ENCODE measurements around the gene TLX1. TPM values are rescaled to one million over a fixed set of nuclear protein-coding genes. Genes with fewer than 3 reads are reported as not detected.

Gene TLX1
- total RNA-seq, 4 donors from 2014 or later, result not detected

GRCh38 chr10:101140950-101141615 lies 10.0 kb downstream of the TLX1 start:
- TF ChIP-seq, protein P1, sequence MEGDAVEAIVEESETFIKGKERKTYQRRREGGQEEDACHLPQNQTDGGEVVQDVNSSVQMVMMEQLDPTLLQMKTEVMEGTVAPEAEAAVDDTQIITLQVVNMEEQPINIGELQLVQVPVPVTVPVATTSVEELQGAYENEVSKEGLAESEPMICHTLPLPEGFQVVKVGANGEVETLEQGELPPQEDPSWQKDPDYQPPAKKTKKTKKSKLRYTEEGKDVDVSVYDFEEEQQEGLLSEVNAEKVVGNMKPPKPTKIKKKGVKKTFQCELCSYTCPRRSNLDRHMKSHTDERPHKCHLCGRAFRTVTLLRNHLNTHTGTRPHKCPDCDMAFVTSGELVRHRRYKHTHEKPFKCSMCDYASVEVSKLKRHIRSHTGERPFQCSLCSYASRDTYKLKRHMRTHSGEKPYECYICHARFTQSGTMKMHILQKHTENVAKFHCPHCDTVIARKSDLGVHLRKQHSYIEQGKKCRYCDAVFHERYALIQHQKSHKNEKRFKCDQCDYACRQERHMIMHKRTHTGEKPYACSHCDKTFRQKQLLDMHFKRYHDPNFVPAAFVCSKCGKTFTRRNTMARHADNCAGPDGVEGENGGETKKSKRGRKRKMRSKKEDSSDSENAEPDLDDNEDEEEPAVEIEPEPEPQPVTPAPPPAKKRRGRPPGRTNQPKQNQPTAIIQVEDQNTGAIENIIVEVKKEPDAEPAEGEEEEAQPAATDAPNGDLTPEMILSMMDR (IDR thresholded peaks at IDR 0.05; ENCODE audit: low read depth), result no peak

DNA sequence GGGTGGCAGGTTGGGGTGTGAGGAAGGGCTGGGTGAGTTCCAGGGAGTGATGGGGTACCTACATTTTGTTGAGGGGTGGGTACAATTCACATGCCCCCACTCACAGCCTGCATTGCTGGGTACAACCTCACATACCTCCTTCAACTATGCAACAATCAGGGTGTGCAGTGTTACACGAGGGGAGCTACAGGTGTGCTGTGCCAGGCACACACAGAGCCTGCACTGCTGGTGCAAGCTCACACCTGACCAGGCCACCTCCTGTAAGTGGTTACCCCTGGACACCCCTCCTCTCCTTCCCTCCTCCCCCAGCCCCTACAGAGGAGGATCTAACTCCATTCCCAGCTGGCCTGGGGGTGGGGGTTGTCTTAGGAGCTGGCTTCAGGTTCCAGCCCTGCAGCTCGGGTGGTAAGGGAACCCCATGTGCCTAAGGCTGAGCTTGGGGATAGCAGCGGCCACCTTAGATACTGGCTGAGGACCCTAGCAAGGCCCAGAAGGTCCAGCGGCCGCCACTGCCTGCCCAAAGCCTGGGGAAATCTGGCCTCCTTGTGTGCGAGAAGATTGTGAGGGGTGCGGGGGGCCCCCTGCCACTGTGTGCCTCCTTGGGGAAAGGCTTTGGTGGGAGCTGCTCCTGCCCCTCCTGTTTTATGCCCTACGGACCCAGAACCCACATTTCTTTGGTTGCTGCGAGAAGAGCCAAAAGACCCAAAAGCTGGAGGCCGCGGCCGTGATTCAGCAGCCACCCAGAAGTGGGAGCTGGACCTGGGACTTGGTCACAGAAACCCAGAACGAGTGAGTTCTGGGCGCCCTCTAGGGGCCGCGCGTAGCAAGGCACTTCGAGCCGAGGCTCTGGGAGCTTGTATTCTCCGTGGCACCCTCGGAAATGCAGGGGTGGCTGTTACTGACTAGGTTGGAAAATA lies 10.8 kb downstream of the TLX1 start:
- TF ChIP-seq, protein P1 (IDR thresholded peaks at IDR 0.05; ENCODE audit: low read depth), result no peak

DNA sequence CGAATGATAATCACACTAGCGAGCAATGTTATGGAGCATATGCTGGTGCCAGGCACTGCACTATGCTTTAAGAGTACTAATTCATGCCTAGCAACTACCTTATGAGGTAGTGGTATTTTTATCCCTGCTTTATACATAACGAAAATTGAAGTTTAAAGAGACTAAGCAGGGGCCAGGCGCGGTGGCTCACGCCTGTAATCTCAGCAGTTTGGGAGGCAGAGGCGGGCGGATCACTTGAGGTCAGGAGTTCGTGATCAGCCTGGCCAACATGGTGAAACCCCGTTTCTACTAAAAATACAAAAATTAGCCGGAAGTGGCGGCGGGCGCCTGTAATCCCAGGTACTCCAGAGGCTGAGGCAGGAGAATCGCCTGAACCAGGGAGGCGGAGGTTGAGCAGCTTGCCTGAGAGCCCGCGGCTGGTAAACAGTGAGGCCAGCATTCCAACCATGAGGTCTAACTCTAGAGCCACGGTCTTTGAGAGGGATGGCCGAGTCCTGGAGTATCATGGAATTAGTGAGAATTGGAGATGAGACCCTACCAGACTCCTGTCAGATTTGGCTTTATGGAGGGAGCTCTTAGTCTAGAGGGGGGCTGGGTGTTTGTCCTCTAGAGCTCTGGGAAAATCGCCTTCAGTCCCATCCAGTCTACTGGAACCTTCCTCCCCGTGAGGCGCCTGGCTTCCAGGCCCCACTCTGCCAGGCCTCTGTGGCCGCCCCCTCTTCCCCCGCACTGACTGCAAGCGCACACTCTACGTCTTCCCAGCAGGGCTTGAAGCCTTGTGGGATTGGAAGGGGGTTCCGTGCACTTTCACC lies 11.6 kb downstream of the TLX1 start:
- TF ChIP-seq, protein P1 (IDR thresholded peaks at IDR 0.05; ENCODE audit: low read depth), result no peak

DNA sequence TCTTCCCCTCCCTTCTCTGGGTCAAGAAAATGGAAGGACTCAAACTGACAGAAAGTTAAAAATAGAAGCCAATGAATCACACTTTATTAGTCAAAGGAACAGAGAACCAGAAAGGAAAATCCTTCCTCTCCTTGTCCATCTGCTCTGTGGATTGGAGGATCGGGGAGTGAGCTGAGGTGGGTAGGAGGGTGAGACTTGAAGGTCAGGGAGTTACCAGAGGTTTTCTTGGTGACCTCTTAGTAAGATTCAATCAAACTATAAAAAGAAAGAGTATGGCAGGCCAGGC lies 12.2 kb downstream of the TLX1 start:
- TF ChIP-seq, protein P1 (IDR thresholded peaks at IDR 0.05; ENCODE audit: low read depth), result no peak

DNA sequence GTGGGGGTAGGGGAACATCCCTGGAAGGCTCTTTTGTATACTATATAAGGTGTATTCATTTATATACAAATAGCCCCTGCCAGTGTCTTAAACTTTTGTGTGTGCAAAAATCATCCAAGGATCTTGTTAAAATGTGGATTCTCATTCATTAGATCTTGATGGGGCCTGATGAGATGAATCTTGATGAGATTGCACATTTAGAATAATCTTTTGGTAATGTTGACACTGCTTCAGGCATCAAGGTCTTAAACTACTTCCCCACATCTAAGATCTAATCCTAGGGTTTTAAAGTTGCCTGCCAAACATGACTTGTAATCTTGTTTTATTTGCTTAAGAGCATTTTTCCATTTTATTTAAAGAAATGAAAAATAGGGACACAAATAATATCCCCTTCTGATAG lies 13.0 kb downstream of the TLX1 start:
- TF ChIP-seq, protein P1 (IDR thresholded peaks at IDR 0.05; ENCODE audit: low read depth), result no peak

DNA sequence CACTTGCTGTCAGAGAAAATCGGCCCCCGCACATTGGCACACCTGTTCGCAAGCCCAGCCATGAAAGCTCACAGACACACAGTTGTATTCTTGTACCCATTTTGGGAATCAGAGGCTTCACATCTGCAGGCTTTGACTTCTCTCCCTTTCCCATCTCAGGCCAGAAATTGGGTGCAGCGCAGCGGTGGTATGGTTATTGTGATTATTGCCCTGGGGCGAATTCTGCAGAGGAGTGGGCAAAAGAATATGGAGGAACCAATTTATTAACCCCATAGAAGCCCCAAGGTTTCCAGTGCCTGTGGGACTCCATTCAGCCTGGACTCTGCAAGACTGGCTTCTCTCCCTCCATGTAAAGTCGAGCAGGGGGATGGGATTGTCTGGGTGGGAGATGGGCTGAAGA lies 14.0 kb downstream of the TLX1 start:
- TF ChIP-seq, protein P1 (IDR thresholded peaks at IDR 0.05; ENCODE audit: low read depth), result no peak
